Astrocyte (in vitro differentiated cells and primary cell): ENCODE measurements around the gene SDK1.

Experiments used
- CTCF ChIP-seq: IDR thresholded peaks from 2 replicates; pipeline ENCODE4 v1.5.1; 2011; ENCODE audit warnings: low read depth, mild to moderate bottlenecking, inconsistent platforms, low read length, moderate library complexity; ENCODE audit not compliant: insufficient read depth
- EZH2 ChIP-seq: IDR thresholded peaks from 2 replicates; pipeline ENCODE4 v1.6.1; 2012; ENCODE audit warnings: mild to moderate bottlenecking, low read length, inconsistent platforms; ENCODE audit not compliant: insufficient read depth

- no peak for TF ChIP-seq EZH2
- TF ChIP-seq CTCF = no peak
Observed at GRCh38 chr7:3753868-3754267, 452.8 kb downstream of the SDK1 start.
